ENCODE data around the gene GDF9. TPM values are rescaled to one million over a fixed set of nuclear protein-coding genes. Genes with fewer than 3 reads are reported as not detected.

The GDF9 gene
- total and polyA plus RNA-seq, 10 donors, result 0.17 to 0.59 (median 0.37) TPM; not detected in 3

- H3K4me3 ChIP-seq, result no peak overlapping the region
- no peaks in the 10 kb centered on the region for H3K27me3 ChIP-seq (replicated peaks in 1 of 7)
- peaks cover 0 to 68% (median 17%) of the 10 kb centered on the region in 6 donors for H3K36me3 ChIP-seq
- no peaks in the 10 kb centered on the region for H3K9me3 ChIP-seq
- TF ChIP-seq POLR2AphosphoS5 (IDR thresholded peaks at IDR 0.05) (no peak), POLR2A (IDR thresholded peaks at IDR 0.05) (no peak)
- TF ChIP-seq, protein P1, sequence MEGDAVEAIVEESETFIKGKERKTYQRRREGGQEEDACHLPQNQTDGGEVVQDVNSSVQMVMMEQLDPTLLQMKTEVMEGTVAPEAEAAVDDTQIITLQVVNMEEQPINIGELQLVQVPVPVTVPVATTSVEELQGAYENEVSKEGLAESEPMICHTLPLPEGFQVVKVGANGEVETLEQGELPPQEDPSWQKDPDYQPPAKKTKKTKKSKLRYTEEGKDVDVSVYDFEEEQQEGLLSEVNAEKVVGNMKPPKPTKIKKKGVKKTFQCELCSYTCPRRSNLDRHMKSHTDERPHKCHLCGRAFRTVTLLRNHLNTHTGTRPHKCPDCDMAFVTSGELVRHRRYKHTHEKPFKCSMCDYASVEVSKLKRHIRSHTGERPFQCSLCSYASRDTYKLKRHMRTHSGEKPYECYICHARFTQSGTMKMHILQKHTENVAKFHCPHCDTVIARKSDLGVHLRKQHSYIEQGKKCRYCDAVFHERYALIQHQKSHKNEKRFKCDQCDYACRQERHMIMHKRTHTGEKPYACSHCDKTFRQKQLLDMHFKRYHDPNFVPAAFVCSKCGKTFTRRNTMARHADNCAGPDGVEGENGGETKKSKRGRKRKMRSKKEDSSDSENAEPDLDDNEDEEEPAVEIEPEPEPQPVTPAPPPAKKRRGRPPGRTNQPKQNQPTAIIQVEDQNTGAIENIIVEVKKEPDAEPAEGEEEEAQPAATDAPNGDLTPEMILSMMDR (IDR thresholded peaks at IDR 0.05 in 8 of 11, conservative IDR thresholded peaks at IDR 0.05 in 3 of 11), result no peak
- WGBS, 5 donors, result 97 to 100% (median 98%) methylated on average over 2 of the region's 2 CpGs
- DNase-seq, result no peak
- H3K4me1 ChIP-seq, result peaks cover 0 to 12% (median 0%) of the 10 kb centered on the region in 6 donors
- intact Hi-C loops (cut with DNase I; ENCODE audit: low total_unique reads), result no loop called here
- H3K27ac ChIP-seq, result no peak overlapping the region
Measured at GRCh38 chr5:132907161-132907560, 40.9 kb upstream of the GDF9 start.

- intact Hi-C loops (cut with DNase I; ENCODE audit: low total_unique reads), result no loop called here
- WGBS, 5 donors, result 66 to 88% (median 76%) methylated on average over 2 of the region's 2 CpGs
- no peak overlapping the region for H3K4me3 ChIP-seq
- no peaks in the 10 kb centered on the region for H3K27me3 ChIP-seq (replicated peaks in 1 of 7)
- peaks cover 0 to 12% (median 0%) of the 10 kb centered on the region in 6 donors for H3K4me1 ChIP-seq
- no peak overlapping the region for H3K27ac ChIP-seq
- no peak for DNase-seq
- no peaks in the 10 kb centered on the region for H3K9me3 ChIP-seq
- H3K36me3 ChIP-seq, result peaks cover 0 to 68% (median 13%) of the 10 kb centered on the region in 6 donors
- TF ChIP-seq, protein P1 (IDR thresholded peaks at IDR 0.05 in 8 of 11, conservative IDR thresholded peaks at IDR 0.05 in 3 of 11), result no peak
- TF ChIP-seq POLR2A (IDR thresholded peaks at IDR 0.05), result no peak
- TF ChIP-seq POLR2AphosphoS5 (IDR thresholded peaks at IDR 0.05), result no peak
Measured at GRCh38 chr5:132905938-132906337, 39.7 kb upstream of the GDF9 start.

GRCh38 chr5:132901730-132902129 is 35.5 kb upstream of the GDF9 start:
- no peak for DNase-seq
- no peak overlapping the region for H3K27ac ChIP-seq
- H3K4me1 ChIP-seq, result no peaks in the 10 kb centered on the region
- intact Hi-C loops (cut with DNase I; ENCODE audit: low total_unique reads), result no loop called here
- no peaks in the 10 kb centered on the region for H3K27me3 ChIP-seq (replicated peaks in 1 of 7)
- no peak overlapping the region for H3K4me3 ChIP-seq
- WGBS, 5 donors, result 96 to 100% (median 98%) methylated on average over 3 of the region's 3 CpGs
- TF ChIP-seq POLR2AphosphoS5 (IDR thresholded peaks at IDR 0.05) (no peak), POLR2A (IDR thresholded peaks at IDR 0.05) (no peak)
- TF ChIP-seq, protein P1 (IDR thresholded peaks at IDR 0.05 in 8 of 11, conservative IDR thresholded peaks at IDR 0.05 in 3 of 11), result no peak
- no peaks in the 10 kb centered on the region for H3K9me3 ChIP-seq
- H3K36me3 ChIP-seq, result peaks cover 0 to 81% (median 38%) of the 10 kb centered on the region in 6 donors

DNA sequence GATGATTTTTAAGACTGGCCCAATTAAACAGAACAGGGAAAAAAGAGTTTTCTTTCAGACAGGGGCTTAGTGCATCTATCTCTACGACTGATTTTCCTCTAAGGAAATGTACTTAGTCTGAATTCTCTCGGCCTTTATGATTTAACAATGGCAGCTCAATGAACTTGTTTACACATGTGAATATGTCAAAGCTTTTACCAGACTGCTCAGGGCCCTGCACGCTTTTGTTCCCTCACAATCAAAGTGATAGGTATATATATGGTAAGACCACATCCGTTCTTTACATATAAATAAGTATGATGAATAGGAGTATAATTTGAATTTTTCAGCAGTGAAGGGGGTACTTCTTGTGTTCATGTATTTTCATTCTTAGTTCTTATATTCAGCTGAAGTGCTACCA is 34.8 kb upstream of the GDF9 start:
- Histone ChIP-seq H3K27ac (no peak overlapping the region), H3K27me3 (replicated peaks in 1 of 7) (no peaks in the 10 kb centered on the region), H3K9me3 (no peaks in the 10 kb centered on the region), H3K4me1 (no peaks in the 10 kb centered on the region), H3K4me3 (no peak overlapping the region), H3K36me3 (peaks cover 0 to 88% (median 45%) of the 10 kb centered on the region in 6 donors)
- TF ChIP-seq POLR2AphosphoS5 (IDR thresholded peaks at IDR 0.05), result no peak
- 89 to 96% (median 93%) methylated on average over 4 of the region's 4 CpGs for WGBS, 5 donors
- intact Hi-C loops (cut with DNase I; ENCODE audit: low total_unique reads), result no loop called here
- DNase-seq, result no peak

GRCh38 chr5:132898094-132898493 is 31.8 kb upstream of the GDF9 start:
- no peak for TF ChIP-seq POLR2A (IDR thresholded peaks at IDR 0.05)
- TF ChIP-seq, protein P1 (IDR thresholded peaks at IDR 0.05 in 8 of 11, conservative IDR thresholded peaks at IDR 0.05 in 3 of 11), result no peak
- TF ChIP-seq POLR2AphosphoS5 (IDR thresholded peaks at IDR 0.05), result no peak
- WGBS, 5 donors, result 69 to 81% (median 78%) methylated on average over 3 of the region's 3 CpGs
- H3K27me3 ChIP-seq (replicated peaks in 1 of 7), result no peaks in the 10 kb centered on the region
- no peak overlapping the region for H3K27ac ChIP-seq
- H3K9me3 ChIP-seq, result no peaks in the 10 kb centered on the region
- H3K4me1 ChIP-seq, result no peaks in the 10 kb centered on the region
- no peak overlapping the region for H3K4me3 ChIP-seq
- H3K36me3 ChIP-seq, result peaks cover 0 to 100% (median 66%) of the 10 kb centered on the region in 6 donors
- no peak for DNase-seq
- intact Hi-C loops (cut with DNase I; ENCODE audit: low total_unique reads), result no loop called here
